ENCODE results near the gene WWP2. TPM values are rescaled to one million over a fixed set of nuclear protein-coding genes. Genes with fewer than 3 reads are reported as not detected.
"Not testable (repeated sequence)": the region's sequence is repeated elsewhere in the genome, so short reads cannot be mapped to it uniquely, and the experiment has no call there.

The WWP2 gene
- polyA plus RNA-seq, 3 donors = 29.6 to 54.4 (median 46.0) TPM

GRCh38 chr16:69822174-69822935 lies 60.2 kb downstream of the WWP2 start:
- peaks cover 0 to 1% (median 1%) of the 10 kb centered on the region in 3 donors for H3K27me3 Mint-ChIP-seq (ENCODE audit: low read depth in 3 of 3)
- intact Hi-C loops (cut with micrococcal nuclease) = no loop called here
- H3K36me3 ChIP-seq (replicated peaks in 1 of 2; ENCODE audit: control insufficient read depth in 1 of 2, insufficient read depth in 2 of 2, low read length in 2 of 2) = peaks cover 32 to 59% of the 10 kb centered on the region in 2 donors
- no peak overlapping the region for H3K9ac ChIP-seq (ENCODE audit: insufficient read depth, low read length, poor library complexity, severe bottlenecking)
- no peak overlapping the region for H3K4me2 ChIP-seq (replicated peaks; ENCODE audit: extremely low read depth, low read length, poor library complexity, severe bottlenecking)
- peak overlapping the region in 4 of 7 donors; percentile 2 to 42 (median 13) for H3K27ac Mint-ChIP-seq
- peaks cover 10% of the 10 kb centered on the region for H3K4me1 Mint-ChIP-seq
- peak overlapping the region in 1 of 2 donors; percentile 47 for H3K27ac ChIP-seq (ENCODE audit: low read depth in 1 of 2, low read length in 2 of 2)
- H4K20me1 ChIP-seq (ENCODE audit: insufficient read depth, low read length) = peaks cover 51% of the 10 kb centered on the region
- DNase-seq = no peak
- WGBS (ENCODE audit: insufficient coverage) = 93% methylated on average over 8 of the region's 11 CpGs
- H3K9me3 Mint-ChIP-seq = peaks cover 0 to 2% (median 0%) of the 10 kb centered on the region in 7 donors
- peaks cover 5% of the 10 kb centered on the region for H3K79me2 ChIP-seq (ENCODE audit: insufficient read depth, low read length)
- H3K4me3 ChIP-seq (replicated peaks in 1 of 3; ENCODE audit: low read depth in 2 of 3, low read length in 3 of 3) = no peak overlapping the region
- no peak for TF ChIP-seq CTCF (IDR thresholded peaks at IDR 0.05)
- H3K36me3 Mint-ChIP-seq = peaks cover 49 to 77% of the 10 kb centered on the region in 2 donors
- H2AFZ ChIP-seq (ENCODE audit: insufficient read depth, low read depth, low read length, poor library complexity, severe bottlenecking) = no peak overlapping the region
- no peak overlapping the region for H3K4me3 Mint-ChIP-seq
- H3K27me3 ChIP-seq (ENCODE audit: control insufficient read depth in 2 of 2, insufficient read depth in 2 of 2, low read length in 2 of 2) = no peaks in the 10 kb centered on the region
- H3K4me1 ChIP-seq (ENCODE audit: control insufficient read depth in 1 of 2, insufficient read depth in 2 of 2, low read length in 2 of 2) = peaks cover 0 to 8% of the 10 kb centered on the region in 2 donors
- H3K9me3 ChIP-seq (replicated peaks in 1 of 2; ENCODE audit: control insufficient read depth in 1 of 2, insufficient read depth in 1 of 2, low read length in 2 of 2) = no peaks in the 10 kb centered on the region

- Mint-ChIP-seq H3K27ac (peak overlapping the region; percentile 28 to 90 (median 76)), H3K9me3 (no peaks in the 10 kb centered on the region), H3K36me3 (peaks cover 52 to 77% of the 10 kb centered on the region in 2 donors), H3K27me3 (ENCODE audit: low read depth in 3 of 3) (peaks cover 0 to 1% (median 1%) of the 10 kb centered on the region in 3 donors), H3K4me3 (peak overlapping the region; percentile 64 to 65), H3K4me1 (peaks cover 10% of the 10 kb centered on the region)
- WGBS (ENCODE audit: insufficient coverage) = 50% methylated on average over 1 of the region's 10 CpGs
- no peak for TF ChIP-seq CTCF (IDR thresholded peaks at IDR 0.05)
- peaks cover 59% of the 10 kb centered on the region for H4K20me1 ChIP-seq (ENCODE audit: insufficient read depth, low read length)
- no peak overlapping the region for H2AFZ ChIP-seq (ENCODE audit: insufficient read depth, low read depth, low read length, poor library complexity, severe bottlenecking)
- H3K4me3 ChIP-seq (replicated peaks in 1 of 3; ENCODE audit: low read depth in 2 of 3, low read length in 3 of 3) = peak overlapping the region in 1 of 3 experiments; percentile 21
- H3K4me1 ChIP-seq (ENCODE audit: control insufficient read depth in 1 of 2, insufficient read depth in 2 of 2, low read length in 2 of 2) = peaks cover 0 to 8% of the 10 kb centered on the region in 2 donors
- peak overlapping the region; percentile 14 for H3K4me2 ChIP-seq (replicated peaks; ENCODE audit: extremely low read depth, low read length, poor library complexity, severe bottlenecking)
- DNase-seq = peak in 1 of 3 donors; percentile 2
- no peaks in the 10 kb centered on the region for H3K27me3 ChIP-seq (ENCODE audit: control insufficient read depth in 2 of 2, insufficient read depth in 2 of 2, low read length in 2 of 2)
- intact Hi-C loops (cut with micrococcal nuclease) = no loop called here
- H3K9ac ChIP-seq (ENCODE audit: insufficient read depth, low read length, poor library complexity, severe bottlenecking) = no peak overlapping the region
- H3K27ac ChIP-seq (ENCODE audit: low read depth in 1 of 2, low read length in 2 of 2) = peak overlapping the region; percentile 32 to 74
- peaks cover 36 to 60% of the 10 kb centered on the region in 2 donors for H3K36me3 ChIP-seq (replicated peaks in 1 of 2; ENCODE audit: control insufficient read depth in 1 of 2, insufficient read depth in 2 of 2, low read length in 2 of 2)
- no peaks in the 10 kb centered on the region for H3K9me3 ChIP-seq (replicated peaks in 1 of 2; ENCODE audit: control insufficient read depth in 1 of 2, insufficient read depth in 1 of 2, low read length in 2 of 2)
- H3K79me2 ChIP-seq (ENCODE audit: insufficient read depth, low read length) = peaks cover 5% of the 10 kb centered on the region
These were observed 61.9 kb downstream of the WWP2 start for GRCh38 chr16:69823831-69824563.

- H3K27me3 Mint-ChIP-seq (ENCODE audit: low read depth in 3 of 3); H3K4me1 ChIP-seq (ENCODE audit: control insufficient read depth in 1 of 2, insufficient read depth in 2 of 2, low read length in 2 of 2); H2AFZ ChIP-seq (ENCODE audit: insufficient read depth, low read depth, low read length, poor library complexity, severe bottlenecking); H3K79me2 ChIP-seq (ENCODE audit: insufficient read depth, low read length); H3K27ac ChIP-seq (ENCODE audit: low read depth in 1 of 2, low read length in 2 of 2); intact Hi-C loops (cut with micrococcal nuclease); H3K27me3 ChIP-seq (ENCODE audit: control insufficient read depth in 2 of 2, insufficient read depth in 2 of 2, low read length in 2 of 2); H3K9me3 ChIP-seq (replicated peaks in 1 of 2; ENCODE audit: control insufficient read depth in 1 of 2, insufficient read depth in 1 of 2, low read length in 2 of 2); H3K4me2 ChIP-seq (replicated peaks; ENCODE audit: extremely low read depth, low read length, poor library complexity, severe bottlenecking); H3K4me3 ChIP-seq (replicated peaks in 1 of 3; ENCODE audit: low read depth in 2 of 3, low read length in 3 of 3); DNase-seq; H3K9me3 Mint-ChIP-seq; H3K4me3 Mint-ChIP-seq; H3K9ac ChIP-seq (ENCODE audit: insufficient read depth, low read length, poor library complexity, severe bottlenecking); H3K27ac Mint-ChIP-seq: not testable (repeated sequence)
- Histone ChIP-seq H3K36me3 (replicated peaks in 1 of 2; ENCODE audit: control insufficient read depth in 1 of 2, insufficient read depth in 2 of 2, low read length in 2 of 2) (peaks cover 36 to 60% of the 10 kb centered on the region in 2 donors), H4K20me1 (ENCODE audit: insufficient read depth, low read length) (peaks cover 54% of the 10 kb centered on the region)
- H3K36me3 Mint-ChIP-seq = peaks cover 52 to 77% of the 10 kb centered on the region in 2 donors
- peaks cover 10% of the 10 kb centered on the region for H3K4me1 Mint-ChIP-seq
- WGBS (ENCODE audit: insufficient coverage) = 100% methylated on average over 2 of the region's 4 CpGs
These were observed 62.5 kb downstream of the WWP2 start for GRCh38 chr16:69824564-69825142.
